ENCODE data around the gene HHATL.

GRCh38 chr3:42682301-42683070 is 20.1 kb downstream of the HHATL start:
- TF ChIP-seq CTCF (conservative IDR thresholded peaks at IDR 0.05), result no peak
- no peak for TF ChIP-seq ZFX (IDR thresholded peaks at IDR 0.05)
